Measurements from ENCODE around the gene KL.

Gene KL

DNA sequence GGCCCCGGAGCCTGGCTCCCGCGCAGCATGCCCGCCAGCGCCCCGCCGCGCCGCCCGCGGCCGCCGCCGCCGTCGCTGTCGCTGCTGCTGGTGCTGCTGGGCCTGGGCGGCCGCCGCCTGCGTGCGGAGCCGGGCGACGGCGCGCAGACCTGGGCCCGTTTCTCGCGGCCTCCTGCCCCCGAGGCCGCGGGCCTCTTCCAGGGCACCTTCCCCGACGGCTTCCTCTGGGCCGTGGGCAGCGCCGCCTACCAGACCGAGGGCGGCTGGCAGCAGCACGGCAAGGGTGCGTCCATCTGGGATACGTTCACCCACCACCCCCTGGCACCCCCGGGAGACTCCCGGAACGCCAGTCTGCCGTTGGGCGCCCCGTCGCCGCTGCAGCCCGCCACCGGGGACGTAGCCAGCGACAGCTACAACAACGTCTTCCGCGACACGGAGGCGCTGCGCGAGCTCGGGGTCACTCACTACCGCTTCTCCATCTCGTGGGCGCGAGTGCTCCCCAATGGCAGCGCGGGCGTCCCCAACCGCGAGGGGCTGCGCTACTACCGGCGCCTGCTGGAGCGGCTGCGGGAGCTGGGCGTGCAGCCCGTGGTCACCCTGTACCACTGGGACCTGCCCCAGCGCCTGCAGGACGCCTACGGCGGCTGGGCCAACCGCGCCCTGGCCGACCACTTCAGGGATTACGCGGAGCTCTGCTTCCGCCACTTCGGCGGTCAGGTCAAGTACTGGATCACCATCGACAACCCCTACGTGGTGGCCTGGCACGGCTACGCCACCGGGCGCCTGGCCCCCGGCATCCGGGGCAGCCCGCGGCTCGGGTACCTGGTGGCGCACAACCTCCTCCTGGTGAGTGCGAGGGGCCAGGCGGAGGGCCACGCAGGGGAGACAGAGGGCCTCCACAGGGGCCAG is at the start of gene KL:
Gene KL (plus strand): TSS at position 10 of the 909 bp plus-strand sequence. CDS start 18 bp downstream, at position 28.
- DNase-seq: peak; percentile 28

DNA sequence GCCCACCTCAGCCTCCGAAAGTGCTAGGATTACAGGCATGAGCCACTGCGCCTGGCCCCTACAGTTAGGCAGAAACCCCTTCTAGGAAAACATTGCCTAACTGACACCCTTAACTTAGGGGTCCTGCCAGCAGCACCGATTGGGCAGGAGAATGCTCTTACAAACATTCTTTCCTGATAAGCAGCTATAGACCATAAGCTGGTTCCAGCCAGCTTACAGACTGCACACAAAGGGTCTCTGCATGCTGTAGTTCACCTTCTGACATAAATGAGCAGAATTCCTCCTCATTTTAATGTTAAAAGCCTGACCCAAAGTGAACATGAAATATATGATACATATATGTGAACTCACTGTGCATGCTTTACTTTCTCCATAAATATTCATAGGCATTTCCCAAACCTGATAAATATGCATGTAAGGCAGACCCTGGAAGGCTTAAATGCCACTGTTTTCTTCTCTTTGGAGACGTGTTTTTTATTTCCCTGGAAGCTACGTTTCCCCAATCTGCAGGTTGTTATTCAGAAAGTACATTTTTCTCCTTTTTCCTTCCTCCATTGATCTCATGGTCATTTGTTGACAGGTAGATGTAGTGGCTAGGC is 48.5 kb upstream of the KL start:
- DNase-seq: no peak

DNA sequence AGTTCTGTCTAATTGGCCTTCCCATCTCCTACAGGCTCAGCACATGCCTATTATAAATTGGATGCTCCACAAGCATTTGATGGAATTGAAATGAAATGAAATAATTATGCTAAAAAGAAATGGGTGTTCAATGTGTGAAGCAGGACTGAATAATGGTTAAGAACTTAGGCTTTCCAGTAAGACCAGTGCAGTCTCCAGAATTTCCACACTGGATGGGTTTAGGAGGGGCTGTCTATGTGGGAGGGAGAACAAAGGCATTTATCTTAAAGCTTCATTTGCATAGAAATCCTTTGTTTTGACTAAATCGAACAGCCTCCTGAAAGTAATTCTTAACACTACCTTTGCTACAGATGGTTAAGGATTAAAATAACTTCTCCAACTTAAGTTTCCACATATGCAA is 47.9 kb upstream of the KL start:
- no peak for DNase-seq

DNA sequence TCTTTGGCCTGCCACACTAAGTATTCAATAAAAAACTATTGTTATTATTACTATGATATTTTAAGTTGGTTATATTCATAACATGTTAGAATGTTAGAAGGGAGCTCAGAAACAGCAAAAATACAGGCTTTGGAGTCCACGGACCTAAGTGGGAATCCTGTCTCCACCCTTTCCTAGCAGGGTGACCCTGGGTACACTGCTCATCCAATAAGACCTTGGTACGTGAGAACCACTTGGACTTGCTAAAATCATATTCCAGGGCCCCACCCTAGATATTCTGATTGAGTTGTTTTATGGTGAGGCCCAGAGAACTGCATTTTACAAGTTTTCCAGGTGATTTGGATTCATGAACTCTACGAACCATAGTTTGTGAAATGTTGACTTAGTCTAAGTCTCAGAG is 47.4 kb upstream of the KL start:
- DNase-seq: no peak

DNA sequence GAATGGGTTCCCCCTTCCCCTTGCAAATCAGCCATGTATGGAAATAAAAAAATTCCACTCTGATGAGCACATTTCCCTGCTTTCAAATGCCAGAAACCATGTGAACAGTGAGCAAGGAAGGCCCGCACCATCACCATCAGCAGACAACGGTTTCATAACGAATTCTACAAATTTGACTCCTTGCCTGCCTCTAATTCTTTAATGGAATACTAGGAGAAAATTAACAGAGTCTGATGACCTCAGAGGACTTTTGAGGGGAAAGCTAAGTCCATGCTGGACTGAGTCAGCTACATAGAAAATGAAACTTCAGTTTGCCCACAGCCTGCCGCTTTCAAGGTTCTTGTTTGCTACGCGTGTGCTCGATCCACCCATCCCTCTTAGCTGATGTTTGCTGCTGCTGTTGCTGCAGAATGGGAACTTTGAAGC is 46.7 kb upstream of the KL start:
- DNase-seq: no peak

DNA sequence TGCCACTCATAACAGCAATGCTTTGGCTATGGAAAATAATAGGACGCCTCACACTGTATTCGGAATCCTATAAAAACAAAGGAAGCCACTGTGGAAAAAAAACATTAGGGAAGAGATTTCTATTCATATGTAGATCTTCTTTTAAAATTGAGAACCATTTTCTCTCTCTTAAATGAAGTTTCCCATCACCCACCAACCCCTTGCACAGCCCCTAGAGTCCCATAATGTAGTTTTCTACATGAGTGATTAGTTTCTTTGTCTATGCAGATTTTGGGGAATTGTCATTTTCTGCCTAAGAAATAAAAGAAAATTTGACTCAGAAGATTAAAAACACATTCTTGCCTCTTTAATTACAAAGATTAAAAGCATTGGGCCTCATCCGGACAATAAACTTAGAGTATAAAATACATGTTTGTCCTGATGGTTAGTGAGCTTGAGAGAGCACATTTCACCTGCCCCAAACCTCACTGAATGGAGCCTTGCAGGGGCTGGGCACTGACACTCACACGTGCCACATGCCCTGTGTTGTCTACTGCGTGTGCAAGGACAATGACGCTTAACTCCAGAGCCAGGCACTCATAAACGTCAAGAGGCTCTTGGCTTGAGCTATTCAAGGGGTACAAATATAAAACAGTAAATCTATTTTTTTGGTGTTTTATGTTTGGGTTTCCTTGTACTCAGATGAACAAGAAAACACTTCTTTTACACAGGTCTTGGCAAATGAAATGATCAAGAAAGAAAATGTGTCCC is 40.0 kb upstream of the KL start:
- DNase-seq: no peak

DNA sequence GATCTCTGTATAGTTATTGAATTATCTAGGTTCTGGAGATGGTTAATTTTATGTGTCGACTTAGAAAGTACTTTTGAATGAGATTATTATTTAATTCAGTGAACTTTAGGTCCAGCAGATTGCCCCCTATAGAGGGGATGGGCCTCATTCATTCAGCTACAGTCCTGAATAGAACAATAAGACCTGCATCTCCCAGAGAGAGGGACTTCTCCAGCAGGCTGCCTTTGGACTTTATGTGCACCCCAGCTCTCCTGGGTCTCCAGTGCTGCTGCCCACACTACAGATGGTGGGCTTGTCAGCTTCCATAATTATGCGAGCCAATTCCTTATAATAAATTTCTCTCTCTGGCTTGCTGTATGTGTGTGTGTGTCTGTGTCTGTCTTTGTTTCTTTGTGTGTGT is 39.3 kb upstream of the KL start:
- no peak for DNase-seq

DNA sequence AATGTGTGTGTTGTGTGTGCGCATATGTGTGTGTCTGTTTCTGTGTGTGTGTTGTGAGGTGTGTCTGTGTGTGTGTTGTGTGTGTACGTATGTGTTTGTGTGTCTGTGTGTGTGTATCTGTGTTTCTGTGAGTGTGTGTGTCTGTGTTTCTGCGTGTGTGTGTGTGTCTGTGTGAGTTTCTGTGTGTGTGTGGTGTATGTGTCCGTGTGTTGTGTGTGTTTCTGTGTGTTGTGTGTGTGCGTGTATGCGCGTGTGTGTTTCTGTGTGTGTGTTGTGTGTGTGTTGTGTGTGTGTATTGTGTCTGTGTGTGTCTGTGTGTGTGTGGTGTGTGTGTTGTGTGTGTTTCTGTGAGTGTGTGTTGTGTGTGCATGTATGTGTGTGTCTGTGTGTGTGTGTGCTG is 38.9 kb upstream of the KL start:
- no peak for DNase-seq

DNA sequence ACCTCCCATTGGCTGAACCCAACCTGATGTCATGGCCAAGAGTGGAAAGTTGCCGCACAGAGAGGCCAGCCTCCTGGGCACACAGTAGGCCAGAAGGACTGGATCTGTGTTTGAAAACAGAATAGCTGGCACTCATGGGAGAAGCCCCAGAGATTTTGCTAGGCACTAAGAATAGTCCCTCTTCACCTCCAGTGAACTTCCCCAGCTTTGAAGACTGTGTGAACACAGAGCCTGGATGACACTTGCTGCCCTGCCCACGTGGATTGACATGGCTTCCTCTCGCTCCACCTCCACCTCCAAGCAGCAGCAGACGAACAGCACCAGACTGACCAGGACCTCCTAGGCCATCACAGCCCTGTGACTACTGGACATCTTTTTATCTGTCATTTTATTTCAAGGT is 37.9 kb upstream of the KL start:
- DNase-seq: no peak

DNA sequence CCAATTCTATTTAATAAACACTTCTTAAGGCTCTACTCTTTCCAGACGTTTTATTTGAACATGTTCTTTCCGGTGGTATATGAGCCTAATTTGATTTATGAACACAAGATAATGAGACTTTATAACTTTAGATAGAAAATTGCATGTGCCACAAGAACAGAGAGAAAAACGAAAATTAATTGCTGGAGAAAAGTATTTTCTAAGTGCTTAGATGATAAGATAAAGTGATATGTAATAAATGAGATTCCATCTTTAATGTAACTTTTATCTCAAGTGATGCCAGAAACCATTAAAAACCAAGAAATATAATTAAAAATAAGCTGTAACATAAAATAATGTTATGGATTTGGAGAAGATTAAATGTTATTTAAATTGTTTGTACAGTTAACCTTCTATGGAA is 33.2 kb upstream of the KL start:
- DNase-seq: no peak

DNA sequence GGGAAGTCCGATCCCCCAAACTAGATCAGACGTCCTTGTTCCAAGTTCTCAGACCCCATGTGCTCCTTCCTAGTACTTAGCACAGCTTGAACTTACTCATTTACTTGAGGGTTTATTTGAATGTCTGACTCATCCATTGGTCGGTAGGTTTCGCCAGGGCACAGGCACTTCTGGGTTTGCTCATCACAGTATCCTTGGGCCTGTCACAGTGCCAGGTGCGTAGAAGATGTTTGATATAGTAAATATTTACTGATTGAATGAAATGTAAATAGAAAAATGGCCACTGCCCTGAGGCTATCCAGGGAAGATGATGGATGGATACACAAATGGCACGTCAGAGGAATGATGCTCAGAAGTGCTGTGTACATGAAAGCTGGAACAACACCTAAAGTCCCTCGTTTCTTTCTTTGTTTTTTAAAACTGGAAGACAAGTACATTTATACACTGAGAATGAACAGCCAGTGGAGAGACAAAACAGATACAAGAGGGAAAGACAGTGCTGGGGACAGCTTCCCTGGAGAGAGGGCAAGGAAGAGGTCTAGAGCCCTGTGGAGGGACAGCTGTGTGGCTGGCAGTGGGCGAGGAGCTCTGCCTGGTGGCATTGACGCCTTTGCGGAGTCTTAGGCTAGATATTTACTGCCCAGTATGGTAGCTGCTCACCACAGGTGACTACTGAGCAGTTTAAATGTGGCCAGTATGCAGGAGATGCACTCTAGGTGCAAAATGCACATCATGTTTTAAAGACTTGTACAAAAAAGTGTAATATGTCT is 31.2 kb upstream of the KL start:
- peak; percentile 95 for DNase-seq

DNA sequence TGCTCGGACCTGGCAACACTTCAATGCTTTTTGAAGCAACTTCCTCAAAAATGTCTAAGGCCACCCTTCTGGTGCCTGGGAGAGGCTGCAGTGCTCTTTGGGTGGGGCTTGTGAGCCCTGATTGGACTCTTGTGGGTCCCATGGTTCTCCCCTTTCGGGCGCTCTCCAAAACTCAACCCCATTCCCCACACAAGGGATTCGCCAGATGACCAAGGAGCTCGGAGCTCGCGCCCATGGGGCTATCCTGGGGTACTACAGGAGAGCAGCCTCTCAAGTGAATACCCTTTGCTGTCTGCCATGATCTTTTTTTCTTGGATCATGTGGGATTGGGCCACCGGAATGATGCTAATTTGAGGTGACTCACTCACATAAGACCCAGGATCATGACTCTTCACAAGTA is 29.7 kb upstream of the KL start:
- DNase-seq: no peak

DNA sequence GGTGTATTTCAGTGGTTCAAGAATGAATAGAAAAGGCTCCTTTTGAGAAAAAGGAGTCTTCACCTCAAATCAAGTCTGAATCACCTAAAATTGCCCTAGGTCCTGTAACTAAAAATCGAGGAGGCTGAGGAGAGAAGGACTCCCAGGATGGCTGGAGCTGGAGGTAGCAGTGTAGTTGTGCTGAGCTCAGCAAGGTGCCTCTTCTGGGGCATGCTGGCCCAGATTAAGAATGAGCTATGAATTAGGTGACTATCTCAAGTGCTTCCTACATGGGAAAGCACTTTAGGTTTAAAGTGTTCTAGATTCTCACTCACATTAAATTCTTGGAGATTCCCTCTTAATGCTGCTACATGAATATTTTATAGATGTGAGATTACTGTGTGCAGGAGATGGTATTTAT is 28.8 kb upstream of the KL start:
- no peak for DNase-seq

DNA sequence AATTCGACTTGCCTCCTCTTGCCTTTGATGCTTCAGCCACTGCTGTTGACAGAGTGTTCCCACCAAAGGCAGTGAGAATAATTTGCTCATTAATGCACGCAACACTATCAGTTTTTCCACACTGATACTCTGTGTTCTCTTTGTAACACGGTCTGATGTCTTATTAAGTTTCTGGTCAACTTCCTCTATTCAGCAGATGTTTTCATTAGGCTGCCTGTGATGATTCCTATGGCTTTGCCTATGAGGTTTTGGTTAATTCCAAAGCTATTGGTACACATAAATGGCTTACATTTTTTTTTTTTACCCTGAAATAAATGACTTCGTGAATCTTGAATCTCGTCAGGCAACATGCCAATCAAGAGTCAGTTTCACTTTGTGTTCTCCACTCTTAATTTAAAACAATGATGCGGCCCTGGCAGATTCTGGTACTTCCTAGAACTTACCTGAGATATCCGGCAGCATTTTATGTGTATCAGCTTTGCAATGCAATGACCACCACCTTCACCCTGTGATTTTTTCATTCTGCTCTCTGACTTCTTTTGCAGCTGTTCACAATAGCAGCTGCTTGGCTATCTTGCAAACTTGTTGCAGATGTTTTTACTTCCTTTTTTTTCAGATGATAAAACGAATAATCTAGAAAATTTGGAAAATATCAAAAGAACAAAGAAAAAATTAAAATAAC is 27.5 kb upstream of the KL start:
- no peak for DNase-seq

DNA sequence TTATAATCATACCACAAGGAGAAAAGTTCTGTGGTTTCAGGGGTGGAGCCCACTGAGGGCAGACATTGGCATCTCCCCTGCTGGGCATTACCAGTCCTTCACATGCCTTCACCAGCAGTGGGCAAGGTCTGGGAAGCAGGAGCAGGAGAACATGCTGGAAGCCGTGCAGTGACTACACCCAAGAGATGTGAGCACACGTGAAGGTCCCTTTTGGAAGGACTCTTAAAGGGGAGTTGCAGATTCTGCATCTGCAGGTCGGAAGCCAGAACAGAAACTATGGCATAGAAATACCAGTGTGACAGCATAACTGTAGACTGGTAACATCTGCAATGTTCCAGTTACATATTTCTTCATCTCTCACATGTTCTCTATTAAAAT is 26.9 kb upstream of the KL start:
- DNase-seq: no peak

DNA sequence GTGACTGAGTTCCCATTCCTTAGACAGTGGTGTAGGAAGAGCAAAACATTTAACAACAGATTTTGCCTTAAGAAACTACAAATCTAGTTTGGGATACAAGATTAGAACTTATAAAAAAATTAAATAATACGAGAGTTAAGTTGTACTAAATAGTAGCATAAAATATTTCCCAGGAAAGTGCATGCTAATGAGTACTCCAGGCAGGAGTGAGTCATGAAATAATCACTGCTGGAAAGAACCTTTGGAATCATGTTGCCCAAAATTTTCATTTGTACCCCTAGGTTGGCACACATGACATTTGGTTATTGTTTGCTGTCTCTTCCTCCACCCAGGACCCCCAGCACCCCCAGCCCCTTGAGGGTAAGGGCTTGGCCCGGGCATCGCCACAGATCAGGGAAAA is 26.3 kb upstream of the KL start:
- no peak for DNase-seq

DNA sequence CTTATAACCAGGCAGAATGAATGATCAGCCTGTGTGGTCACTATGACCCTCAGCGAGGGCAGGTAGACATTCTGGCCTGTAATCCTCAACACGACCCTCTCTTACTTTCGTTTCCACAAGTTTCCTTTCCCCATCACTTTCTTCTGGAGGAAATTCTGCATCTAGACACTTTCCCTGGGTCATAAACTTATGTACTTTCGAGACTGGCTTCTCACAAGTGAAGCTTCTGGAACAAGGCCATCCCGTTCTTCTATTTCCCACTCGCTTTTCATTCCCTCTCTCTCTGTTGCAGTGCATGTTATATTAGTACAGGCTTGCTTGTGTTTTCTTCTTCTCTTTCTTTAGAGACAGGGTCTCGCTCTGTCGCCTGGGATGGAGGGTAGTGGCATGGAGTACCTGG is 23.1 kb upstream of the KL start:
- no peak for DNase-seq

DNA sequence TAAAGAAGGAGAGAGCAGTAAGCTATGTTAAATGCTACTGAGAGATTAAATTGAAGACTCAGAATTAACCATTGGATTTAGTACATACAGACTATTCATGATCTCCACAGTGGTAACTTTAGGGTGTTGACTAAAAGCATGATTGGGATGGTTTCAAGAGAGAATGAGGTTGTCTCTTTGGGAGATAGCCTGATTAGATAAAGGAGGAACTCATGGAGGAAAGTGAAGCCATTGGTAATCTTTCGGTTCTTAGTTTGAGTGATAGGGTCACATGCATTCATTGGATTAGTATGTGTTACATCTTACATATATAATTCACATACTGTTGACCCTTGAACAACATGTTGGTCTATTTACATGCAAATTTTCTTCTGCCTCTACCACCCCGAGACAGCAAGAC is 18.8 kb upstream of the KL start:
- DNase-seq: no peak

DNA sequence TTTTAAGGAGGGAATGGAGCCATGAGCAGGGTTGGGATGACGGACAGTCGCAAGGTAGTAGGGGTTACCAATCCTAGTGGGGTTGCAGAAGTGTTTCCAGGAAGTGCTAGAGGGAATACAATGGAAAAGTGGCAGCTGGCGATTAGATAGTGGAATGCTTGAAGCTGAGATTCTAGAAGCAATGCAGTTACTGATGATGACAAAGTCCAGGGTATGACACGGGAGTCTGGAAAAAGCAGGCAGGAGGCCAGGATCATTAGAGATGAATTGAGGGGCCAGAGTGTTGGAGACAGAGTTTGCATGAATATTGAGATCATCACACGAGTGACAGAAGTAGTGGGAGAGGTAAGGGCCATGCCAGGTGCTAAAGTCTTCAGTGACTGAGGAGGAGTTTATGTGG is 17.3 kb upstream of the KL start:
- DNase-seq: no peak

DNA sequence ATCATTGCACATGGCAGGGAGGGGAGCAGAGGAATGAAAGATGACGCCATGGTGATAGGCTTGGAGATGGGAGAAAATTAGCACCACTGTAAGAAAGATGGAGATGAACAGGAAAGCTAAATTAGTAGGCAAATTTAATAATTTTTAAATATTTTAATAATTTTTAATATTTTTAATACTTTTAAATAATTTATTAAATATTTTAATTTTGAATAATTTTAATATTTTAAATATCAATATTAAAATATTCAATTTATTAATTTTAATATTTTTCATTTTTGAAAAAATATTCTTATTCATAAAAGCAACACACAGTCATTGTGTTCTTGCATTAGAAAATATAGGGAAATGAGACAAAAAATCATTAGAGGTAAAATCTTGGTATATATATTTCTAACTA is 15.9 kb upstream of the KL start:
- DNase-seq: no peak

DNA sequence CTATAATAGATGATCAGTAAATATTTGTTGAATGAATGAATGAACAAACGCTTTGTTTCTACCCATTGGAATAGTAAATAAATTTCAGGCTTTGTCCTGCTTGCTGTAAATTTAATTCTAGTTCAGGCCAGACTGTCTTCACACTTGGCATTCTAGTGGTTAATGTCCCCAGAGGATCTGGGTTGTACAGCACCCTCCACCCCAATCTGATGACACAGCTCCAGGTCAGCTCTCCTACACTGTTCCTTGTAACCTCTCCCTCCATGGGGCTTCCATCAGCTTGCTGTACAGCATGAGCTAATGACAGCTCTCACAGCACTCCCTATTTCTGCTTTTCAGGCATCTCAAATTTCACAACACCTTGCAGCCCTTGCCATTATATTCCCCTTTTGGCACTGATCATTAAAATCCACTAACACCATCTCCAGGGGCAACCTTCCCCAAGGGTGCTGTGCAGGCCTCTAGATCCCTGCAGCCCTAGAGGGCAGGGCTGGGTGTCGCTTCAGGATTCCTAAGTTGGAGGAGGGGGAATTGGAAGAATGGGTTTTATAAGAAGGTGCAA is 12.7 kb upstream of the KL start:
- peak; percentile 76 for DNase-seq

DNA sequence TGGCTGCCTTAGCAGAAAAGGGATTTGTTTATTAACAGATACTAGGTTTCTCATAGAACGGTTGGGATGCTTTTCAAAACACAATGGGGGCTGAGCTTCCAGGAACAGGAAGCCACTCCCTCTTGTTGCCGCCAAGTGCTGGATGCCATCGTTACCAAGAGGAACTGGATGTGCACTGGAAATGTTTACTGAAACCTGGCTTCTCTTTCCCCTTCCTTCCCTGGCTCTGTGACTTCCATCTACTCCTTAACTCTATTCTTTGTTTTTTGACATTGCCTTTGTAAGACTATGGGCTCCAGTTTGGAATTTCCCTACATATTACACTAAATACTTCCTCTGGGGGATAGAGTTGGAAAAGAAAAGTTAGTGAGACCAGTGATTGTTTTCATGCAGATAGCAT is 11.7 kb upstream of the KL start:
- peak; percentile 27 for DNase-seq
